ENCODE data around the gene PRKAB2. TPM values are rescaled to one million over a fixed set of nuclear protein-coding genes. Genes with fewer than 3 reads are reported as not detected.

PRKAB2 gene
- total and polyA plus RNA-seq, 2 of the 13 experiments (the other 11 are each of a cell fraction or from before 2014, with no cell fraction given) = 44.0 to 118 TPM

- 88% methylated on average over 1 of the region's 1 CpG for WGBS (ENCODE audit: low lambda C conversion rate)
- Histone ChIP-seq H3K4me3 (replicated peaks in 1 of 3; ENCODE audit: insufficient read depth in 1 of 3, low read depth in 2 of 3, low read length in 3 of 3) (no peak overlapping the region), H3K79me2 (ENCODE audit: insufficient read depth, low read length) (peaks cover 64% of the 10 kb centered on the region), H3K36me3 (replicated peaks in 1 of 2; ENCODE audit: control insufficient read depth in 1 of 2, insufficient read depth in 2 of 2, low read length in 2 of 2) (peaks cover 17 to 90% of the 10 kb centered on the region in 2 experiments), H3K9me3 (ENCODE audit: low read length) (no peaks in the 10 kb centered on the region), H4K20me1 (ENCODE audit: insufficient read depth, low read length) (peaks cover 21% of the 10 kb centered on the region; the same call in 1 of the 2 replicates), H2AFZ (ENCODE audit: low read length) (no peak overlapping the region), H3K27ac (ENCODE audit: extremely low read length, insufficient read depth, low read length) (no peak overlapping the region), H3K4me2 (ENCODE audit: low read depth, low read length) (no peak overlapping the region), H3K9ac (ENCODE audit: insufficient read depth, low read depth, low read length) (no peak overlapping the region), H3K4me1 (ENCODE audit: insufficient read depth, low read length) (peaks cover 33% of the 10 kb centered on the region), H3K27me3 (ENCODE audit: control insufficient read depth in 1 of 2, insufficient read depth in 2 of 2, low read length in 2 of 2) (no peaks in the 10 kb centered on the region)
- BruUV-seq (replicated peaks) = no TSS peak
- DNase-seq (ENCODE audit: low spot score) (no peak), ATAC-seq (no peak), FAIRE-seq (no peak)
- TF ChIP-seq ZNF7 (CRISPR knock-in tag; IDR thresholded peaks at IDR 0.05) = peak; percentile 90
- TF ChIP-seq HNF1B (CRISPR knock-in tag; IDR thresholded peaks at IDR 0.05) = no peak
- POLR2A ChIA-PET = no interaction called here
- CTCF ChIA-PET (ENCODE audit: low intra/inter-chr PET ratio, low total read pairs) = no interaction called here
- in situ Hi-C loops (cut with HindIII; ENCODE audit: extremely low pct_ligation_motif_present, low pct_unique_long_range_greater_than_20kb) (no loop called here), intact Hi-C loops (cut with micrococcal nuclease; ENCODE audit: unreplicated experiment) (no loop called here)
Observed at GRCh38 chr1:147163019-147163418, 9.3 kb downstream of the PRKAB2 start.

GRCh38 chr1:147162093-147162492, 10.2 kb downstream of the PRKAB2 start:
- Histone ChIP-seq H3K36me3 (replicated peaks in 1 of 2; ENCODE audit: control insufficient read depth in 1 of 2, insufficient read depth in 2 of 2, low read length in 2 of 2) (peaks cover 22 to 90% of the 10 kb centered on the region in 2 experiments), H4K20me1 (ENCODE audit: insufficient read depth, low read length) (peaks cover 13% of the 10 kb centered on the region; the same call in 1 of the 2 replicates), H3K27ac (ENCODE audit: extremely low read length, insufficient read depth, low read length) (no peak overlapping the region), H2AFZ (ENCODE audit: low read length) (no peak overlapping the region), H3K27me3 (ENCODE audit: control insufficient read depth in 1 of 2, insufficient read depth in 2 of 2, low read length in 2 of 2) (no peaks in the 10 kb centered on the region), H3K9ac (ENCODE audit: insufficient read depth, low read depth, low read length) (no peak overlapping the region), H3K4me2 (ENCODE audit: low read depth, low read length) (no peak overlapping the region), H3K79me2 (ENCODE audit: insufficient read depth, low read length) (peaks cover 55% of the 10 kb centered on the region), H3K4me3 (replicated peaks in 1 of 3; ENCODE audit: insufficient read depth in 1 of 3, low read depth in 2 of 3, low read length in 3 of 3) (no peak overlapping the region), H3K4me1 (ENCODE audit: insufficient read depth, low read length) (peaks cover 24% of the 10 kb centered on the region), H3K9me3 (ENCODE audit: low read length) (no peaks in the 10 kb centered on the region)
- FAIRE-seq (no peak), DNase-seq (ENCODE audit: low spot score) (no peak), ATAC-seq (no peak)
- POLR2A ChIA-PET = interaction anchor here (1.0 kb wide), 1 partner anchor 9 kb away, joined by 7 read pairs; no protein-coding TSS in a partner anchor
- CTCF ChIA-PET (ENCODE audit: low intra/inter-chr PET ratio, low total read pairs) = no interaction called here
- no TSS peak for BruUV-seq (replicated peaks)
- in situ Hi-C loops (cut with HindIII; ENCODE audit: extremely low pct_ligation_motif_present, low pct_unique_long_range_greater_than_20kb) (no loop called here), intact Hi-C loops (cut with micrococcal nuclease; ENCODE audit: unreplicated experiment) (no loop called here)
- TF ChIP-seq ZNF318 (CRISPR knock-in tag; IDR thresholded peaks at IDR 0.05) (no peak), ZHX1 (CRISPR knock-in tag; IDR thresholded peaks at IDR 0.05; ENCODE audit: low read depth) (no peak)
